Heart left ventricle (tissue), 13 donors: Measurements from ENCODE around the gene ARF4.

ENCODE experiments used
- CTCF ChIP-seq, 12 donors: fragments of 200-600 bp; sonication (generic) in 4 of 12; IDR thresholded peaks; one replicate each; pipeline versions ENCODE4 v1.5.0 to v1.8.0; 2018 to 2022; ENCODE audit warnings: antibody characterized with exemption in 12 of 12, mild to moderate bottlenecking in 5 of 12
- POLR2A ChIP-seq, 2 donors: fragments of 450-650 bp; IDR thresholded peaks; one replicate each; pipeline ENCODE4 v1.6.1; 2017; ENCODE audit warnings: antibody characterized with exemption in 2 of 2, mild to moderate bottlenecking in 2 of 2, moderate library complexity in 2 of 2
- donor health status: ischemic (EF 13 %, LVEDD 7.1; RV severe dilation, severe dysfunction).
- donor health status: DM: no; HTN: yes; CAD: no.
- donor health status: DM: no; HTN: no; CAD: no.
- donor health status: ischemic (EF 25% LVEDD 6.9; RV normal size, moderate dysfunction).
- donor health status: ischemic (EF 25% LVEDD 5.7; RV mildly dilated, moderate dysfunction).
- donor health status: ischemic (EF 35%, LVEDD 5.7; RV mildly dilated, moderate dysfunction).
- donor health status: nonischemic (EF 11% LVEDD 7.7; RV severe dilation, severe dysfunction).
- donor health status: DM: yes; HTN: yes; CAD: no.
- donor health status: PGD.
- donor health status: ischemic (EF 29% LVEDD 5.4; RV normal size, mild dysfunction).
- donor health status: nonischemic (EF 23%, LVEDD 6.1; RV moderate dilation, normal function).

DNA sequence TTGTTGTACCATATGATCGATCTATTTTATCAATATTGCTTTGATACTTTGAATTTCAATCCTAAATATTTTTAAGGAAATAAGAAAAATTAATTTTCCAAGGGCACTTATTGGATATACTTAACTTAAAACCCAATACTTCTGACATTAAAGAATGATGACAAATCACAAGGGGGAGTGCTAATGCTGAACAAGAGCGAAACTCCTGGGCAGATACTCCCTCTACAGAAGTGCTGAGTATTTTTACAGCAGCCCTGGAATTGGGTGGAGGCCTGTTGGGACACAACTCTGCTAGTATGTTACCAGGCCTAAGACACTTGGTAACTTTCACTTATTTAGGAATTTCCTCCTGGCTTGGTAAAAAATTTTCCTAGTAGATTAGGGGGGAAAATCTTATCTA, 49.6 kb upstream of the ARF4 start:
- TF ChIP-seq CTCF (IDR thresholded peaks at IDR 0.05) (peak in 8 of 12 donors; percentile 24 to 60 (median 41)), POLR2A (IDR thresholded peaks at IDR 0.05) (no peak)
